Aorta (tissue), 5 donors: Measurements from ENCODE around the gene GCK. TPM values are rescaled to one million over a fixed set of nuclear protein-coding genes. Genes with fewer than 3 reads are reported as not detected.

Experiments used
- ATAC-seq: fragments of 200-7000 bp; cut with Tn5 transposase; one replicate; pipeline ENCODE4 v1.9.1; 2022; ENCODE audit warnings: moderate library complexity; ENCODE audit not compliant: low FRiP score
- DNase-seq, 2 donors: peaks; one replicate each; pipeline ENCODE4 v3.0.0-alpha.2; 2020
- H3K27ac ChIP-seq, 2 donors: one replicate each; pipeline ENCODE4 v1.5.1; 2013; ENCODE audit warnings: low read length in 2 of 2, mild to moderate bottlenecking in 2 of 2, moderate library complexity in 2 of 2, control low read depth in 1 of 2, inconsistent platforms in 1 of 2, low read depth in 1 of 2
- H3K27me3 ChIP-seq, 2 donors: one replicate each; pipeline ENCODE4 v1.6.1; 2013; ENCODE audit warnings: control low read depth in 1 of 2, low read length in 1 of 2, mild to moderate bottlenecking in 1 of 2, moderate library complexity in 1 of 2; ENCODE audit not compliant: insufficient read depth in 2 of 2, control insufficient read depth in 1 of 2
- H3K36me3 ChIP-seq, 2 donors: one replicate each; pipeline ENCODE4 v1.6.1; 2013; ENCODE audit warnings: control low read depth in 1 of 2, low read length in 1 of 2, mild to moderate bottlenecking in 1 of 2; ENCODE audit not compliant: insufficient read depth in 2 of 2, control insufficient read depth in 1 of 2
- H3K4me1 ChIP-seq, 2 donors: one replicate each; pipeline ENCODE4 v1.6.1; 2013; ENCODE audit warnings: low read length in 2 of 2, control low read depth in 1 of 2, mild to moderate bottlenecking in 1 of 2, moderate library complexity in 1 of 2; ENCODE audit not compliant: insufficient read depth in 2 of 2, control insufficient read depth in 1 of 2
- H3K4me3 ChIP-seq, 2 donors: one replicate each; pipeline ENCODE4 v1.5.1; 2013; ENCODE audit warnings: low read length in 2 of 2, control low read depth in 1 of 2, mild to moderate bottlenecking in 1 of 2
- H3K9me3 ChIP-seq: one replicate; pipeline ENCODE4 v1.6.1; 2013; ENCODE audit warnings: mild to moderate bottlenecking, low read length; ENCODE audit not compliant: control insufficient read depth
- WGBS, 2 donors: extraction: QIAGEN DNeasy Blood & Tissue Kit; methylation state at CpG; one replicate each; pipeline ENCODE4 v1.1.7; 2013; 5-methylcytosine and 5-hydroxymethylcytosine counted together
- intact Hi-C, 2 donors: fragments of 100-400 bp; cut with DNase I; formaldehyde crosslinking; loops; one replicate each; pipeline versions ENCODE4 v1.14.2 to v1.15.0; 2022
- polyA plus RNA-seq, 2 donors: library from polyadenylated mRNA; stranded (reverse); fragments of 200-250 nt; gene quantifications; one replicate each; pipeline ENCODE4 v1.2.3, GENCODE V29; 2013
- total RNA-seq, 2 donors: library from RNA; stranded (reverse); fragmentation: NEBNext Ultra II Directional; extraction: Animal tissue kit (Norgen Biotek cat#: 25700); gene quantifications; one replicate each; pipeline ENCODE4 v1.2.1, GENCODE V29; 2021
- donor health status: healthy with polysubstance abuse.
- donor health status: Bipolar disorder and iron deficiency.
- donor health status: DM: no; HTN: no; CAD: no.
- donor health status: DM: no; HTN: no; CAD: no.
- donor health status: DM: yes; HTN: yes; CAD: no.

GCK gene
- total and polyA plus RNA-seq, 4 donors: 1.2 to 6.6 (median 2.0) TPM

DNA sequence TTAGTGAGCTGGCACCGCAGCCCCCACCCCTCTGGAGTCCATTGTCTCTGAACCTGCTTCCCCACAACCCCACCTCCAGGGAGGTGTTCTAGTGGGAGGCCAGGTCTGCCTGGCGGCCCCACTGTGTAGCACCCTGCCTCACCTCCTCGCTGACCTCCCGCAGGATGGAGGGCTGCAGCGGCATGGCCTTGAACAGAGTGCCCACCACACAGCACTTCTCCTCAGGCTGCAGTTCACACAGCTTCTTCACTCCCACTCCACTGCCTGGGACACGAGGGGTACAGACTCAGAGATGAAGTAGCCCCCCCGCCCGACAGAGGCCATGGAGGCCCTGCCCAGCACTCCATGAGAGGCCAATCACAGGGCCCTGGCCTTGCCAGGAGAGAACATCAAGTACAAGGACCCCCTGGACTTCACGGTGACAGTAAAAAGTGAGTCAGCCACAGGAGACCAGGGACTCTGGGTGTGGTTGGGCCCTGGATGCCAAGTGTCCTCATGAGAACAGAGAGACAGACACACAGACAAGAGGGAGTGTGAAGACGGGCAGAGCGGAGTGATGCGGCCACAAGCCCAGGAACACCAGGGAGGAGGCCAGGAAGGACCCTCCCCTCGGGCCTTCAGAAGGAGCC lies 71.3 kb downstream of the GCK start:
- H3K27me3 ChIP-seq: no peaks in the 10 kb centered on the region
- ATAC-seq: no peak
- H3K4me3 ChIP-seq: no peak overlapping the region
- no peak overlapping the region for H3K27ac ChIP-seq
- intact Hi-C loops: no loop called here
- peaks cover 0 to 2% of the 10 kb centered on the region in 2 donors for H3K4me1 ChIP-seq
- WGBS, 2 donors: 90 to 91% methylated on average over 13 of the region's 13 CpGs
- no peaks in the 10 kb centered on the region for H3K36me3 ChIP-seq
- peak; percentile 38 to 71 for DNase-seq
- no peaks in the 10 kb centered on the region for H3K9me3 ChIP-seq

DNA sequence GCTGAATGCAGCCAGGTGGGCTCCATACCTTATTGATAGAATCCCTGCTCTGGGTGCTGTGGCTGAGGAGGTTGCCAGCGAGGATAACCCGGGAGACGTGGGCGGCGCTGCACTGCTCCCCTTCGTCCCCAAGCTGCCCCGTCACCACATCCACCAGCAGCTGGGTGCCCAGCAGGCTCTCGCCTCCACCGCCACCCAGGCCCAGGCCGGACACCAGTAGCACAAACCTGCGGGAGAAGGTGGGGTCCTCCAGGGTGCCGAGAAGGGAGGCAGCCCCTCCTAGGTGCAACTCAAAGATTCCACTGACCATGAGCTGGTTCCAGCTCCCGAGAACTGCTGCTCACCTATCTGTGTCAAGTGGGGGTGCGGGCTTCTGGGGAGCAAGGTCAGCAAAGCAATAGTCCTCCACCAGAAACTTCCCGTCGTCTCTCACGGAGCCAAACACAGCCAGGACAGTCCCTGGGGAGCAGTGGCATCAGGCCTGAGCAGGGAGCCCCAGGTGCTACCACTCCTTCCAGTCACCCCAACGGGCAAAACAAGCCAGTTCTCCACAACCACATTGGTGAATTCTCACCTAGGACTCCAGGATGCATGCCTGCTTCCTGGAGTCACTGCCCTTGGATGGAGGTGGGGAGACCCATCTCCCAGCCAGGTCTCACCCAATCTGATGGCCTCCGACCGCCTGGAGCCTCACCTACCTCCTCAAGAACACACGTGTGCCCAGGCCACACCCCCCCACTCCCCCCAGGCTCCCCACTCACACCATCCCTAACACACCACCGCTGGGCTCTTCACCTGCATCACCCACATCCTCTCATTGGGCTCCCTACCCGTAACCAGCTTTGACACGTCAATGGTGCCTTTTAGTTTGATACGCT lies 72.2 kb downstream of the GCK start:
- 84 to 87% methylated on average over 25 of the region's 25 CpGs for WGBS, 2 donors
- H3K36me3 ChIP-seq: no peaks in the 10 kb centered on the region

DNA sequence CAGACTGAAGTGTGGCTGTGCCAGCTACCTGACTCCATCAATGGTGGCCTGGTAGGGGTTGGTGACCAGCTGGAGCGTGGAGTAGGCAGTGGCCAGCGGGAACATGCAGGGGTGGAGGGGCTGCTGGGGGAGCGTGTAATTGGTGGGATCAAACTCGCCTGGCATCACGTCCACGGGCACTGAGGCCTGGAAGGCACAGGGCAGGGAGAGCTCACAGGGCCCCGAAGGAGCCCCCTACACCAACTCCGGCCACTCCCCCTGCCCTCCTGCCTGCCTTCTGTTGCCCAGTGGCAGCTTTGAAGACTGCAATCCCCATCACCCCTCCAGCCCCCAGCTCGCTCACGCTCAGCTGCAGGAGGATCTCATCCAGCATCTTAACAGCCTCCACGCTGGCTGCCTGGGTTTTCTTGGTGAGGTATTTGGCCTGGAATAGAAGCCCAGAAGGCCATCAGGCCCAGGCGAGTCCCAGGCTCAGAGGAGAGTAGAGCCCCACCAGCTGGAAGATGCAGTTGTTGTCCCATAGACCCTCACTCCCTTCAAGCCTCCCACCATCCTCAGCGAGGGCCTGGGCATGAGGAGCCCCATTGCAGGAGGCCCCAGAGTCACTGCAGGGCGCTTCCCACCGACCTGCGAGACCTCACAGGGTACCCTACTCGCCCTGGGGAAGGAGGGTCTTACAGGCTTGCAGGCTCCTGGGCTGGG lies 73.0 kb downstream of the GCK start:
- Histone ChIP-seq H3K4me3 (no peak overlapping the region), H3K9me3 (no peaks in the 10 kb centered on the region), H3K36me3 (peaks cover 0 to 4% of the 10 kb centered on the region in 2 donors), H3K4me1 (no peaks in the 10 kb centered on the region), H3K27ac (no peak overlapping the region), H3K27me3 (no peaks in the 10 kb centered on the region)
- WGBS, 2 donors: 83% methylated on average over 15 to 17 of the region's 17 CpGs
- intact Hi-C loops: no loop called here
- ATAC-seq: no peak
- DNase-seq: peak; percentile 52 to 75

More for the DNA sequence above, 72.2 kb downstream of the GCK start:
- Histone ChIP-seq H3K27me3 (no peaks in the 10 kb centered on the region), H3K4me1 (no peaks in the 10 kb centered on the region), H3K27ac (no peak overlapping the region), H3K9me3 (no peaks in the 10 kb centered on the region), H3K4me3 (no peak overlapping the region)
- DNase-seq (peak; percentile 30 to 73), ATAC-seq (no peak)
- intact Hi-C loops: no loop called here

DNA sequence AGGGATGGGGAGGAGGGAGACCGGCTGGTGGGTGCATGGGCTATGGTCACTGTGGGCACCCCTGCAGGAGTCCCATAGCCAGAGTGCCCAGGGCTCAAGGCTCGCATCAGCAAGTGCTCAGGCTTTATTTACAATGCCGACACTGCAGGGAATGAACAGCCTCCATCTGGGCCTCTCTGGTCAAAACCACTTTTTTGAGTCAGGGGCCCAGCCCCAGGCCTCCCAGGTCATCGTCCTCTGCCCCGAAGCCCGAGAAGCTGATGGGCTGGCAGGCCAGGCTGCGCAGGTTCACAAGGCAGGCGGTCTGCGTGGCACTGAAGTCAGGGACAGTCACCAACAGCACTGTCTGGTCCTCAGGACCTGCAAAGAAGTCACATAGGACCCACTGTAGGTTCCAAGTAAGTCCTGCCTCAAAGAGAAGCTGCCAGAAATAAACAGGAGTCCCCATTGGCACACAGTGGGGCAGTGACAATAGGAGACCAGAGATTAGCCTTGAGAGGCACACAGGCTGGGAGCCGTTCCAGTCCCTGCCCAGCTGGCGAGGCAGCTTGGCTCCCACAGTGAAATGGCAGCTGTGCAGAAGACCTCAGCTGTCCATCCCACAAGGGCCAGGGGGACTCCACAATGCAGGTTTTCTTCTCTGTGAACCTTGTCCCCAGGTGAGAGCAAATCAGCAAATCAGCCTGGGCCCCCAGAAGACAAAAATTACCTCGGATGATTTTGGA lies 74.5 kb downstream of the GCK start:
- Histone ChIP-seq H3K4me3 (no peak overlapping the region), H3K27ac (no peak overlapping the region), H3K27me3 (no peaks in the 10 kb centered on the region), H3K9me3 (no peaks in the 10 kb centered on the region), H3K4me1 (no peaks in the 10 kb centered on the region), H3K36me3 (peaks cover 0 to 11% of the 10 kb centered on the region in 2 donors)
- ATAC-seq (no peak), DNase-seq (peak; percentile 45 to 76)
- intact Hi-C loops: no loop called here
- WGBS, 2 donors: 48 to 58% methylated on average over 12 of the region's 12 CpGs

DNA sequence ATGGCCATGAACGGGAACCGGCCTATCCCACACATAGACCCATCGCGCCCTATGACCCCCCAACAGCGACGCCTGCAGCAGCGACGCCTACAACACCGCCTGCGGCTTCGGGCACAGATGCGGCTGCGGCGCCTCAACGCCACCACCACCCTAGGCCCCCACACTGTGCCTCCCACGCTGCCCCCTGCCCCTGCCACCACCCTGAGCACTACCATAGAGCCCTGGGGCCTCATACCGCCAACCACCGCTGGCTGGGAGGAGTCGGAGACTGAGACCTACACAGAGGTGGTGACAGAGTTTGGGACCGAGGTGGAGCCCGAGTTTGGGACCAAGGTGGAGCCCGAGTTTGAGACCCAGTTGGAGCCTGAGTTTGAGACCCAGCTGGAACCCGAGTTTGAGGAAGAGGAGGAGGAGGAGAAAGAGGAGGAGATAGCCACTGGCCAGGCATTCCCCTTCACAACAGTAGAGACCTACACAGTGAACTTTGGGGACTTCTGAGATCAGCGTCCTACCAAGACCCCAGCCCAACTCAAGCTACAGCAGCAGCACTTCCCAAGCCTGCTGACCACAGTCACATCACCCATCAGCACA lies 75.4 kb downstream of the GCK start:
- WGBS, 2 donors: 85% methylated on average over 24 of the region's 24 CpGs
- Histone ChIP-seq H3K27ac (no peak overlapping the region), H3K9me3 (no peaks in the 10 kb centered on the region), H3K4me3 (no peak overlapping the region), H3K4me1 (no peaks in the 10 kb centered on the region), H3K27me3 (no peaks in the 10 kb centered on the region), H3K36me3 (peaks cover 0 to 11% of the 10 kb centered on the region in 2 donors)
- ATAC-seq (peak; percentile 1), DNase-seq (peak; percentile 46 to 77)
- intact Hi-C loops: no loop called here

DNA sequence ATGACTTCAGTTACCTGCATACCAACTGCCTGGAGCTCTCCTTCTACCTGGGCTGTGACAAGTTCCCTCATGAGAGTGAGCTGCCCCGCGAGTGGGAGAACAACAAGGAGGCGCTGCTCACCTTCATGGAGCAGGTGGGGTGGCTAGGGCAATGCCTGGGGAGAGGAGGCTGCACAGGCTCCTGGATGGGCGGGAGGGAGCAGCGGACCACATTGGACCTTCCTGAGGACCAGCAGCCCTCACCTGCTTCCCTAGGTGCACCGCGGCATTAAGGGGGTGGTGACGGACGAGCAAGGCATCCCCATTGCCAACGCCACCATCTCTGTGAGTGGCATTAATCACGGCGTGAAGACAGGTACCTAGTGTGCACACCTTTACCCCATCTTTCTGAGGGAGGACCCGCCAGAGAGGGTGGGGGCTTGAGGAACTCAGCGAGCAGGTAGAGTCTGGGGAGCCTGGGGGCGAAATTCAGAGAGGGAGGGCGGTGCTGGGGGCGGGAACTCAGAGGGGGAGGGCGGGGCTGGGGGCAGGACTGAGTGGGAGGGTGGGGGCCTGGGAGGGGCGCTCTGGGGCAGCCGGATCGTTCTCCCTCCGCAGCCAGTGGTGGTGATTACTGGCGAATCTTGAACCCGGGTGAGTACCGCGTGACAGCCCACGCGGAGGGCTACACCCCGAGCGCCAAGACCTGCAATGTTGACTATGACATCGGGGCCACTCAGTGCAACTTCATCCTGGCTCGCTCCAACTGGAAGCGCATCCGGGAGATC lies 76.1 kb downstream of the GCK start:
- no peak for ATAC-seq
- Histone ChIP-seq H3K27ac (no peak overlapping the region), H3K4me1 (no peaks in the 10 kb centered on the region), H3K36me3 (peaks cover 0 to 13% of the 10 kb centered on the region in 2 donors), H3K9me3 (no peaks in the 10 kb centered on the region), H3K27me3 (no peaks in the 10 kb centered on the region), H3K4me3 (no peak overlapping the region)
- peak; percentile 42 to 75 for DNase-seq
- WGBS, 2 donors: 82% methylated on average over 33 to 34 of the region's 34 CpGs
- intact Hi-C loops: no loop called here

DNA sequence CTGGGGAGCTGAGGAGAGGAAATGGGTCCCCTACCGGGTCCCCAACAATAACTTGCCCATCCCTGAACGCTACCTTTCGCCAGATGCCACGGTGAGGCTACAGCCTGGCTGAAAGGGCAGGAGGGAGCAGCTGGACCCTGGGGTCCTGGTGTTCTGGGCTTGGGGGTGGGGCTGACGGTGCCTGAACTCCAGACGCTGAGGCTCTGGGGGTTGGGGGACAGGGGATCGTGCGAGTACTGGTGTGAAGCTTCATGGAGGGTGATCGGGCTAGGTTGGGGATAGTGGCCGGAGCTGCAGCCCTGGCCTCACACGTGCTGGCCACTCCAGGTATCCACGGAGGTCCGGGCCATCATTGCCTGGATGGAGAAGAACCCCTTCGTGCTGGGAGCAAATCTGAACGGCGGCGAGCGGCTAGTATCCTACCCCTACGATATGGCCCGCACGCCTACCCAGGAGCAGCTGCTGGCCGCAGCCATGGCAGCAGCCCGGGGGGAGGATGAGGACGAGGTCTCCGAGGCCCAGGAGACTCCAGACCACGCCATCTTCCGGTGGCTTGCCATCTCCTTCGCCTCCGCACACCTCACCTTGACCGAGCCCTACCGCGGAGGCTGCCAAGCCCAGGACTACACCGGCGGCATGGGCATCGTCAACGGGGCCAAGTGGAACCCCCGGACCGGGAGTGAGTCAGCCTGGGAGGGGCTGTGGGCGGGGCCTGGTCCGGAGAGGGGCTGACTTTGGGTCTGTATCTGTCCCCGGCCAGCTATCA lies 76.8 kb downstream of the GCK start:
- 63 to 67% methylated on average over 41 of the region's 41 CpGs for WGBS, 2 donors
- no peak overlapping the region for H3K27ac ChIP-seq
- H3K27me3 ChIP-seq: no peaks in the 10 kb centered on the region
- no peak overlapping the region for H3K4me3 ChIP-seq
- H3K4me1 ChIP-seq: no peaks in the 10 kb centered on the region
- peaks cover 0 to 15% of the 10 kb centered on the region in 2 donors for H3K36me3 ChIP-seq
- ATAC-seq (no peak), DNase-seq (peak in 1 of 2 donors; percentile 54)
- no peaks in the 10 kb centered on the region for H3K9me3 ChIP-seq
- intact Hi-C loops: no loop called here
